DND-41 (cell line): ENCODE data around the gene PTPRD.
A peak's percentile ranks its signal among the peaks of the same experiment; 100 is the strongest.
"Not testable (repeated sequence)": the region's sequence is repeated elsewhere in the genome, so short reads cannot be mapped to it uniquely, and the experiment has no call there.

ENCODE experiments used
- ATAC-seq: fragments of 200-7000 bp; cut with Tn5 transposase; 3 replicates; pipeline ENCODE4 v1.9.1; 2021; ENCODE audit warnings: low read depth; ENCODE audit not compliant: insufficient read depth
- DNase-seq: peaks from one replicate; pipeline ENCODE4 v3.0.0-alpha.2; 2020
- H2AFZ ChIP-seq: 2 replicates; pipeline ENCODE4 v1.6.0; 2012; ENCODE audit warnings: low read depth, low read length
- H3K27ac ChIP-seq: 2 replicates; pipeline ENCODE4 v1.5.1; 2012; ENCODE audit warnings: low read length, inconsistent platforms
- H3K27me3 ChIP-seq: fragments of 200-600 bp; sonication (generic); 2 replicates; pipeline ENCODE4 v1.6.0; 2012; ENCODE audit warnings: low read length, mild to moderate bottlenecking, inconsistent platforms; ENCODE audit not compliant: insufficient read depth, poor library complexity
- H3K36me3 ChIP-seq: 2 replicates; pipeline ENCODE4 v1.5.1; 2012; ENCODE audit warnings: low read length, inconsistent platforms; ENCODE audit not compliant: insufficient read depth
- H3K4me1 ChIP-seq: 2 replicates; pipeline ENCODE4 v1.5.1; 2012; ENCODE audit warnings: mild to moderate bottlenecking, low read length; ENCODE audit not compliant: insufficient read depth
- H3K4me2 ChIP-seq: 2 replicates; pipeline ENCODE4 v1.6.0; 2012; ENCODE audit warnings: mild to moderate bottlenecking, moderate library complexity, low read length, inconsistent platforms; ENCODE audit not compliant: insufficient read depth
- H3K4me3 ChIP-seq, 2 experiments: fragments of 200-600 bp in 1 of 2; shearing (Covaris generic) in 1 of 2; 2 replicates each; pipeline ENCODE4 v1.5.1; 2012 to 2016; ENCODE audit warnings: inconsistent platforms in 2 of 2, low read length in 2 of 2, mild to moderate bottlenecking in 2 of 2, low read depth in 1 of 2, moderate library complexity in 1 of 2
- H3K79me2 ChIP-seq: 2 replicates; pipeline ENCODE4 v1.6.0; 2012; ENCODE audit warnings: low read length, inconsistent platforms; ENCODE audit not compliant: insufficient read depth
- H3K9ac ChIP-seq: 2 replicates; pipeline ENCODE4 v1.6.0; 2012; ENCODE audit warnings: low read depth, mild to moderate bottlenecking, inconsistent platforms, low read length, moderate library complexity
- H3K9me3 ChIP-seq: 2 replicates; pipeline ENCODE4 v1.5.1; 2012; ENCODE audit warnings: low read length, moderate library complexity, mild to moderate bottlenecking, inconsistent platforms; ENCODE audit not compliant: insufficient read depth, severe bottlenecking
- H4K20me1 ChIP-seq: 2 replicates; pipeline ENCODE4 v1.6.0; 2012; ENCODE audit warnings: low read length; ENCODE audit not compliant: insufficient read depth
- CTCF ChIP-seq: IDR thresholded peaks from 2 replicates; pipeline ENCODE4 v1.5.1; 2012; ENCODE audit warnings: borderline replicate concordance, low read length, moderate library complexity, mild to moderate bottlenecking; ENCODE audit not compliant: poor library complexity, severe bottlenecking; ENCODE audit errors: extremely low read depth
- EZH2 ChIP-seq: IDR thresholded peaks from 3 replicates; pipeline ENCODE4 v1.6.1; 2012; ENCODE audit warnings: borderline replicate concordance, low read depth, mild to moderate bottlenecking, moderate library complexity, low read length, inconsistent platforms; ENCODE audit not compliant: severe bottlenecking

Gene PTPRD

GRCh38 chr9:10366171-10366779 lies 246.5 kb downstream of the PTPRD start:
- H3K4me2 ChIP-seq: no peak overlapping the region
- H3K4me1 ChIP-seq: no peaks in the 10 kb centered on the region
- no peak overlapping the region for H2AFZ ChIP-seq
- no peaks in the 10 kb centered on the region for H3K36me3 ChIP-seq
- peak; percentile 68; the same call in 2 of the 3 replicates for ATAC-seq
- H3K79me2 ChIP-seq: no peaks in the 10 kb centered on the region
- H3K4me3 ChIP-seq: no peak overlapping the region
- no peaks in the 10 kb centered on the region for H3K27me3 ChIP-seq
- no peaks in the 10 kb centered on the region for H4K20me1 ChIP-seq
- TF ChIP-seq EZH2 (no peak), CTCF (peak; percentile 79)
- no peaks in the 10 kb centered on the region for H3K9me3 ChIP-seq
- no peak overlapping the region for H3K27ac ChIP-seq
- DNase-seq: no peak
- H3K9ac ChIP-seq: no peak overlapping the region

GRCh38 chr9:10354591-10354990 lies 258.2 kb downstream of the PTPRD start:
- H3K4me2 ChIP-seq: no peak overlapping the region
- no peaks in the 10 kb centered on the region for H3K79me2 ChIP-seq
- TF ChIP-seq CTCF (no peak), EZH2 (no peak)
- no peak overlapping the region for H3K9ac ChIP-seq
- no peak overlapping the region for H3K27ac ChIP-seq
- no peaks in the 10 kb centered on the region for H3K36me3 ChIP-seq
- no peaks in the 10 kb centered on the region for H4K20me1 ChIP-seq
- no peak for DNase-seq
- no peaks in the 10 kb centered on the region for H3K27me3 ChIP-seq
- no peak for ATAC-seq
- no peak overlapping the region for H3K4me3 ChIP-seq
- H3K4me1 ChIP-seq: no peaks in the 10 kb centered on the region
- no peaks in the 10 kb centered on the region for H3K9me3 ChIP-seq
- H2AFZ ChIP-seq: no peak overlapping the region

- not testable (repeated sequence) for H3K4me1 ChIP-seq, H3K27me3 ChIP-seq, H2AFZ ChIP-seq, ATAC-seq, H3K9ac ChIP-seq, H3K36me3 ChIP-seq, H3K27ac ChIP-seq, H3K4me2 ChIP-seq, H3K9me3 ChIP-seq, H4K20me1 ChIP-seq, H3K79me2 ChIP-seq, H3K4me3 ChIP-seq, DNase-seq
These were observed 267.2 kb downstream of the PTPRD start for GRCh38 chr9:10345621-10346020.

- no peaks in the 10 kb centered on the region for H3K4me1 ChIP-seq
- H3K27ac ChIP-seq: no peak overlapping the region
- no peaks in the 10 kb centered on the region for H3K9me3 ChIP-seq
- H3K79me2 ChIP-seq: no peaks in the 10 kb centered on the region
- no peak overlapping the region for H2AFZ ChIP-seq
- H3K4me3 ChIP-seq: no peak overlapping the region
- DNase-seq (no peak), ATAC-seq (no peak)
- H4K20me1 ChIP-seq: no peaks in the 10 kb centered on the region
- H3K9ac ChIP-seq: no peak overlapping the region
- H3K36me3 ChIP-seq: no peaks in the 10 kb centered on the region
- H3K4me2 ChIP-seq: no peak overlapping the region
- TF ChIP-seq EZH2: no peak
- no peak for TF ChIP-seq CTCF
- H3K27me3 ChIP-seq: no peaks in the 10 kb centered on the region
These were observed 271.7 kb downstream of the PTPRD start for GRCh38 chr9:10341057-10341456.
